ENCODE results near the gene ACYP1.

Gene ACYP1

DNA sequence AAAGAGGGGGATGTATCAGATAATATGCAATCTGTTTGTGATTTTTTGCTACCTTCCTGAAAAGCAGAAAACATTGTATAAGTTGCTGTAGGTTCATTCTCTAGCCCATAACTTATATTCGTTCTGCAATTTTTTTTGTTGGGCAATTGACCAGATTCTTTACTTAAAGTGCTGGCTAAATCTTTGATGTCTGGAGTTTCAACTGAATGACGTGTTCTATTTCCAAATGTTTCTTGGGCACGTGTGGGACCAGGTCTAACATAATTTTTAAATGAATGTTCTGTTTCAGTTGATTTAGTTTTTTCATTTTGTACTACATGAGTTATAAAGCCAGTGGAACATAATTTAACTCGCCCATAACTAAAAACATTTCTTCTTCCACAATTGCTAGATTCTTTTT, 16.3 kb downstream of the ACYP1 start:
- DNase-seq (ENCODE audit: low spot score) = no peak
- TF ChIP-seq, protein P1, sequence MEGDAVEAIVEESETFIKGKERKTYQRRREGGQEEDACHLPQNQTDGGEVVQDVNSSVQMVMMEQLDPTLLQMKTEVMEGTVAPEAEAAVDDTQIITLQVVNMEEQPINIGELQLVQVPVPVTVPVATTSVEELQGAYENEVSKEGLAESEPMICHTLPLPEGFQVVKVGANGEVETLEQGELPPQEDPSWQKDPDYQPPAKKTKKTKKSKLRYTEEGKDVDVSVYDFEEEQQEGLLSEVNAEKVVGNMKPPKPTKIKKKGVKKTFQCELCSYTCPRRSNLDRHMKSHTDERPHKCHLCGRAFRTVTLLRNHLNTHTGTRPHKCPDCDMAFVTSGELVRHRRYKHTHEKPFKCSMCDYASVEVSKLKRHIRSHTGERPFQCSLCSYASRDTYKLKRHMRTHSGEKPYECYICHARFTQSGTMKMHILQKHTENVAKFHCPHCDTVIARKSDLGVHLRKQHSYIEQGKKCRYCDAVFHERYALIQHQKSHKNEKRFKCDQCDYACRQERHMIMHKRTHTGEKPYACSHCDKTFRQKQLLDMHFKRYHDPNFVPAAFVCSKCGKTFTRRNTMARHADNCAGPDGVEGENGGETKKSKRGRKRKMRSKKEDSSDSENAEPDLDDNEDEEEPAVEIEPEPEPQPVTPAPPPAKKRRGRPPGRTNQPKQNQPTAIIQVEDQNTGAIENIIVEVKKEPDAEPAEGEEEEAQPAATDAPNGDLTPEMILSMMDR (IDR thresholded peaks at IDR 0.05; ENCODE audit: extremely low read depth, insufficient read depth, missing control alignments) = no peak
- in situ Hi-C loops (cut with MboI; ENCODE audit: low pct_unique_long_range_greater_than_20kb, low sequenced_read_pairs, unreplicated experiment) = no loop called here

DNA sequence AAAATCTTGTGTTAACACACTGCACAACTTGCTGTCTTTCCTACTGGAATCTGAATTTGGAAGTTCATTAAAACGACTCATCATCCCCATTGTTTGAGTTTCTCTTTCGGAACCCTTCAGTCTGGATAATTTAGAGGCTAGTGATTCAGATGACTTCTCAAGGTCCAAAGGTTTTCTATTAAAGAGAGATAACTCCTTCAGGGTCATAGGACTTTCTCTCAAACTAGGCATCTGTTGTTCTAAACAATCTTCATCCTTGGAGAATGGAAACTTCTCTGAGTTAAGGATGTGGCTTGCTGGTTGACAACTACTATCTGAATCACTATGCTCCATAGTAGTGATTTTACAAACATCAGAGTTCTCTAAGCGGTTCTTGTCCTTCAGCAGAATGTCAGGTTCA, 16.9 kb downstream of the ACYP1 start:
- TF ChIP-seq, protein P1 (IDR thresholded peaks at IDR 0.05; ENCODE audit: extremely low read depth, insufficient read depth, missing control alignments) = no peak
- DNase-seq (ENCODE audit: low spot score) = no peak
- in situ Hi-C loops (cut with MboI; ENCODE audit: low pct_unique_long_range_greater_than_20kb, low sequenced_read_pairs, unreplicated experiment) = no loop called here

DNA sequence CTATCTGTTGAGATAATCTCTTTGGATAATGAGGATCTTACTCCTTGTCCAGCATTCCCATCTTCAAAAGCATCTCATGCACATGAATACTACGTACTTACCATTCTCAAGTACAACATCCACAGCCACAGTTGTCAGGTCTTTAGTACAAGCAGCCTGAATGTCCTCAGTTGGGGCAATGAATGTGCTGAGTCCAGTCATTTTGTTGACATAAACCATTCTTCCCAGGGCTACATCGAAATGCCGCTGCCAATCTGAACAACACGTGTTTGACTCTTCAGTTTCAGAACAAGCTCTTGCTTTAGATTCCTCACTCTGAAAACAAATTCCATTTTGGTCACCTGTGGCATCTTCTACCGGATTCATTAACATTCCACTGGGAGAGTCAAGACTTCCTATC, 17.5 kb downstream of the ACYP1 start:
- DNase-seq (ENCODE audit: low spot score) = no peak
- in situ Hi-C loops (cut with MboI; ENCODE audit: low pct_unique_long_range_greater_than_20kb, low sequenced_read_pairs, unreplicated experiment) = no loop called here
- TF ChIP-seq, protein P1 (IDR thresholded peaks at IDR 0.05; ENCODE audit: extremely low read depth, insufficient read depth, missing control alignments) = no peak

DNA sequence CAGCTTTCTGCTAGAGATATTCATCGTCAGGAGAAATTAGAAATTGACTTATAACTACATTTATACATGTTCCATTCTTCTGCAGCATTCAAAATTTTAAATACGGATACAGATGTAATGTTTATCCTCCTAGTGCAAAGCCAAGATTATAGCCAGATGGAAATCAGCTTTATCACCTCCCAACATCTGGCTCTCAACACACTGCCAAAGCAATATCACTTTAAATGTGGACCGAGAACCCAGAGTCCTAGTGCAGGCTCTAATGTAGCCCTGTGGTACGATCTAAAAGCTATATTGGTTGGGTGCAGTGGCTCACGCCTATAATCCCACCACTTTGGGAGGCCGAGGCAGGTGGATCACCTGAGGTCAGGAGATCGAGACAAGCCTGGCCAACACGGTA, 19.1 kb downstream of the ACYP1 start:
- DNase-seq (ENCODE audit: low spot score) = no peak
- TF ChIP-seq, protein P1 (IDR thresholded peaks at IDR 0.05; ENCODE audit: extremely low read depth, insufficient read depth, missing control alignments) = no peak
- in situ Hi-C loops (cut with MboI; ENCODE audit: low pct_unique_long_range_greater_than_20kb, low sequenced_read_pairs, unreplicated experiment) = no loop called here

DNA sequence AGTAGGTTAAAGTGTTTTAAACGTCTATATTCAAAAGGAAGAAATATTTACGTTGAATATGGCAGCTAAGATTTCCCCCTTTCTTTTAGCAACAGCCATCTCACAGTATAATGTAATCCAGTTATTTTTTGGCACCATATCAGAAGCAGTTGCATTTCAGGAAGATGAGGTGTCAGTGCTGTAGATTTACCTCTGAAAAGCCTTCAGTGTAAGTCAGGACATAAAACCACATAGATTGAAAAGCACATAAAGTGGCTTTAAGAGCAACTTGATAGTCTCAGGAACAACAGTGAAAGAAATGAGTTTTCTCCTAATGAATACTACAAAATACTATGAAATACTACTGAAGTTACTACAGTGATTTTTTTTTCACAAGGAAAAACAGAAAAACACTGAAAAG, 19.5 kb downstream of the ACYP1 start:
- TF ChIP-seq, protein P1 (IDR thresholded peaks at IDR 0.05; ENCODE audit: extremely low read depth, insufficient read depth, missing control alignments) = no peak
- no peak for DNase-seq (ENCODE audit: low spot score)
- in situ Hi-C loops (cut with MboI; ENCODE audit: low pct_unique_long_range_greater_than_20kb, low sequenced_read_pairs, unreplicated experiment) = no loop called here

DNA sequence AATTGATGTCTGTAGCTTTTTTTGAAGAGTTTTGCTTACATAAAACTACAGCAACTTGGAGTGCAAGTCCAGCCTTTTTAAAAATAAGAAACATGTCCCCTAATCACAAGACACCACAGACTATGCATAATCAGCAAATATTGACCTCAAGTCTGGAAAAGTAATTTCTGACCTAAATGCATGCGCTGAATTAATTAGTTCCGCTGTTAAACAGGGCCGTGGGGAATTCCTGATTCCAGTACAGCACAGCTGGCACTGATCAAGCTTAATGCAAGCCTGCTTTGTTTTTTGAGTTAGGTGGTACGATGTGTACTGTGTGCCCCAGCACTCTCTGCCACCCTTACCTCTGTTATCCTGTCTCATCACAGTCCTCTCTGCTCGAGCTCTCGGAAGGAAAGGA, 21.8 kb downstream of the ACYP1 start:
- in situ Hi-C loops (cut with MboI; ENCODE audit: low pct_unique_long_range_greater_than_20kb, low sequenced_read_pairs, unreplicated experiment) = no loop called here
- TF ChIP-seq, protein P1 (IDR thresholded peaks at IDR 0.05; ENCODE audit: extremely low read depth, insufficient read depth, missing control alignments) = no peak
- no peak for DNase-seq (ENCODE audit: low spot score)

DNA sequence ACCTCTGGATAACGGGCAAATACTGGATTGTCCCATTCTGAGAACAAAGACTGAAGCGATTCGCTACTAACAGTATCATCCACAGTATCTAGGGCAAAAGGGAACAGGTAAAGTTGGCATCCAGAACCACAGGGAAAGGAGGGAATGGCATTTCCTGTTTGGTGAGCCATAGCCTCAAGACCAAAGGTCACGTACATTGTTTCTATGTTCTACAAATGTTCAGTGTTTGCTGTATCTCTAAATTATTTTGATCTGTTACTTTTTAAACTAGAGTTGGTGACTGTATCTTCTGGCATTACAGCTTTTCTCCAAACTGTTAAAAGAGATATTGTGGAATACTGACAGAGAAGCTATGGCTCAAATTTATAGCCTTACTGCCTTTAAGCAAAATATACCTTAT, 22.2 kb downstream of the ACYP1 start:
- DNase-seq (ENCODE audit: low spot score) = no peak
- TF ChIP-seq, protein P1 (IDR thresholded peaks at IDR 0.05; ENCODE audit: extremely low read depth, insufficient read depth, missing control alignments) = no peak
- in situ Hi-C loops (cut with MboI; ENCODE audit: low pct_unique_long_range_greater_than_20kb, low sequenced_read_pairs, unreplicated experiment) = no loop called here
